ENCODE measurements around the gene ZDHHC4. TPM values are rescaled to one million over a fixed set of nuclear protein-coding genes. Genes with fewer than 3 reads are reported as not detected.

ZDHHC4 gene
- total and polyA plus RNA-seq, 2 donors from 2014 or later = 62.4 to 84.1 TPM

DNA sequence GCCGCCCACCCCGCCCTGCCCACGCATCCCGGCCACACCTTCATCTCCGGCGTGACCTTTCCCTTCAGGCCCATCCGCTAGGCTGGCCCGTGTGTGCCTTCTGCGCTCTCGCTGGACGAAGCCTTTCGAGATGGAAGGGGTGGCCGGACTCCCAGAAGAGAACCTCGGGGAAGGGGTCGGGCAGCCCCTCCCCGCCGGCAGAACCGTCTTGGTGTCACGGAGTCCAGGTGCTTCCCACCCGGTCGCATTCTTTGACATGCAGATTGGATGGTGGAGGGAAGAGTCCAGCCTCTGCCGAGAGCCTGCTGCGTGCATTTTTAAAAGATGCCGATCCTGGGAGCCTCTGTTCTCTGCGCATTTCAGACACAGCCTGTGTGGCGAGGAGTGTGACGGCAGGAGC is 30.8 kb downstream of the ZDHHC4 start:
- Histone ChIP-seq H3K4me3 (ENCODE audit: low read length in 3 of 3) (no peak overlapping the region), H3K4me1 (ENCODE audit: control insufficient read depth in 2 of 3, insufficient read depth in 2 of 3, low read depth in 1 of 3, low read length in 3 of 3) (no peaks in the 10 kb centered on the region), H3K9ac (ENCODE audit: low read length in 3 of 3) (no peak overlapping the region), H3K27me3 (ENCODE audit: control insufficient read depth, insufficient read depth, low read length) (no peaks in the 10 kb centered on the region), H3K9me3 (ENCODE audit: control insufficient read depth in 2 of 3, insufficient read depth in 1 of 3, low read length in 3 of 3) (no peaks in the 10 kb centered on the region), H3K27ac (ENCODE audit: low read depth in 2 of 2, low read length in 2 of 2) (no peak overlapping the region), H3K36me3 (ENCODE audit: control insufficient read depth in 2 of 3, insufficient read depth in 3 of 3, low read length in 3 of 3) (no peaks in the 10 kb centered on the region)
- no peak for DNase-seq
- TF ChIP-seq, protein P1, sequence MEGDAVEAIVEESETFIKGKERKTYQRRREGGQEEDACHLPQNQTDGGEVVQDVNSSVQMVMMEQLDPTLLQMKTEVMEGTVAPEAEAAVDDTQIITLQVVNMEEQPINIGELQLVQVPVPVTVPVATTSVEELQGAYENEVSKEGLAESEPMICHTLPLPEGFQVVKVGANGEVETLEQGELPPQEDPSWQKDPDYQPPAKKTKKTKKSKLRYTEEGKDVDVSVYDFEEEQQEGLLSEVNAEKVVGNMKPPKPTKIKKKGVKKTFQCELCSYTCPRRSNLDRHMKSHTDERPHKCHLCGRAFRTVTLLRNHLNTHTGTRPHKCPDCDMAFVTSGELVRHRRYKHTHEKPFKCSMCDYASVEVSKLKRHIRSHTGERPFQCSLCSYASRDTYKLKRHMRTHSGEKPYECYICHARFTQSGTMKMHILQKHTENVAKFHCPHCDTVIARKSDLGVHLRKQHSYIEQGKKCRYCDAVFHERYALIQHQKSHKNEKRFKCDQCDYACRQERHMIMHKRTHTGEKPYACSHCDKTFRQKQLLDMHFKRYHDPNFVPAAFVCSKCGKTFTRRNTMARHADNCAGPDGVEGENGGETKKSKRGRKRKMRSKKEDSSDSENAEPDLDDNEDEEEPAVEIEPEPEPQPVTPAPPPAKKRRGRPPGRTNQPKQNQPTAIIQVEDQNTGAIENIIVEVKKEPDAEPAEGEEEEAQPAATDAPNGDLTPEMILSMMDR (IDR thresholded peaks at IDR 0.05; ENCODE audit: borderline replicate concordance, extremely low read depth, insufficient read depth) = no peak
- no peak for FAIRE-seq
- intact Hi-C loops (cut with DNase I) = no loop called here

DNA sequence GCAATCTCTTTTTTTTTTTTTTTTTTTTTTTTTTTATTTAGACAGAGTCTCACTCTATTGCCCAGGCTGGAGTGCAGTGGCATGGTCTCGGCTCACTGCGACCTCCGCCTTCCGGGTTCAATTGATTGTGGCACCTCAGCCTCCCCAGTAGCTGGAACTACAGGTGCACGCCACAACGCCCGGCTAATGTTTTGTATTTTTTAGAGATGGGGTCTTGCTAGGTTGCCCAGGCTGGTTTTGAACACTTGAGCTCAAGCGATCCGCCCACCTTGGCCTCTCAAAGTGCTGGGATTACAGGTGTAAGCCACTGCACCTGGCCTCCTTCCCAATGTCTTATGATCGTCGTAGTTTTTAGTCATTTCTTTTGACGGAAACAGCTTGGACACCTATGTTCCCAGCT is 31.5 kb downstream of the ZDHHC4 start:
- no peak overlapping the region for H3K4me3 ChIP-seq (ENCODE audit: low read length in 3 of 3)
- H3K9me3 ChIP-seq (ENCODE audit: control insufficient read depth in 2 of 3, insufficient read depth in 1 of 3, low read length in 3 of 3) = no peaks in the 10 kb centered on the region
- no peak for FAIRE-seq
- H3K27me3 ChIP-seq (ENCODE audit: control insufficient read depth, insufficient read depth, low read length) = no peaks in the 10 kb centered on the region
- H3K9ac ChIP-seq (ENCODE audit: low read length in 3 of 3) = no peak overlapping the region
- no peaks in the 10 kb centered on the region for H3K36me3 ChIP-seq (ENCODE audit: control insufficient read depth in 2 of 3, insufficient read depth in 3 of 3, low read length in 3 of 3)
- H3K27ac ChIP-seq (ENCODE audit: low read depth in 2 of 2, low read length in 2 of 2) = no peak overlapping the region
- H3K4me1 ChIP-seq (ENCODE audit: control insufficient read depth in 2 of 3, insufficient read depth in 2 of 3, low read depth in 1 of 3, low read length in 3 of 3) = no peaks in the 10 kb centered on the region
- TF ChIP-seq, protein P1 (IDR thresholded peaks at IDR 0.05; ENCODE audit: borderline replicate concordance, extremely low read depth, insufficient read depth) = no peak
- no peak for DNase-seq
- intact Hi-C loops (cut with DNase I) = no loop called here

DNA sequence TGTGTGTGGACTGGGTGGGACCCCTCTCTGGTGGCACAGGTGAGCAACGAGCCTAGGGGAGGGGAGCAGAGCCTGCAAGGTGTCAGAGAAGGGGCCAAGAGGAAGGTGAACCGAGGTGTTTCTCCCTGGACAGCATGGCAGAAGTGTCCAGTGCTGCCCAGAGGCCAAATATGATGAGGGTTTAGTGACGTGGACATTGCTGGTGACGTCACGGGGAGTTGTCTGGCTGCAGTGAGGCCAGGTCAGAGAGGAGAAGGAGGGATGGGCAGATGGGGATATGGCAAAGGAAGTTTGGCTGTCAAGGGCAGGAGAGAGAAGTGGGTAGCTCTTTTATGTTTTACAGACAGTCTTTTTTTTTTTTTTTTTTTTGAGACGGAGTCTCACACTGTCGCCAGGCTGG is 35.6 kb downstream of the ZDHHC4 start:
- TF ChIP-seq, protein P1 (IDR thresholded peaks at IDR 0.05; ENCODE audit: borderline replicate concordance, extremely low read depth, insufficient read depth) = no peak

DNA sequence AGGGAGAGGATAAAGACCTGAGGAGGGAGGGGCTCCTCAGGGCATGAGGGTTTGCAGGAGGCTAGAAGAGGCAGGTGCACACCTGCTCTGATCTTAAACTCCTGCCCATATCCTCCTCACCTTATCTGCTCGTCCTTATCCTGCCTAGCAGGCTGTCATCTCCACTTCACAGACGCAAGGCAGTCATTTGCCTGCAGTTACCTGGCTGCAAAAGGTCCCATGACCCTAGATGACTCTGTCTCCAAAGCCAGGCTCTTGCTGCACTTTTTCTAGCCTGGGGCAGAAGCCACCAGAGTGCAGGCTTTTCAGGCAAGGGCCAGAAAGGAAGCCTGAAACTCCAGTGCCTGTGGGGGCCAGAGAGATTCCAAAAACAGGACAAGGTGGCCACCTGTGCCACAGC is 36.5 kb downstream of the ZDHHC4 start:
- H3K4me1 ChIP-seq (ENCODE audit: control insufficient read depth in 2 of 3, insufficient read depth in 2 of 3, low read depth in 1 of 3, low read length in 3 of 3) = peaks cover 0 to 3% (median 0%) of the 10 kb centered on the region in 3 donors
- FAIRE-seq (no peak), DNase-seq (no peak)
- intact Hi-C loops (cut with DNase I) = no loop called here
- H3K4me3 ChIP-seq (ENCODE audit: low read length in 3 of 3) = no peak overlapping the region
- TF ChIP-seq, protein P1 (IDR thresholded peaks at IDR 0.05; ENCODE audit: borderline replicate concordance, extremely low read depth, insufficient read depth) = no peak
- no peak overlapping the region for H3K9ac ChIP-seq (ENCODE audit: low read length in 3 of 3)
- no peaks in the 10 kb centered on the region for H3K36me3 ChIP-seq (ENCODE audit: control insufficient read depth in 2 of 3, insufficient read depth in 3 of 3, low read length in 3 of 3)
- no peaks in the 10 kb centered on the region for H3K27me3 ChIP-seq (ENCODE audit: control insufficient read depth, insufficient read depth, low read length)
- no peaks in the 10 kb centered on the region for H3K9me3 ChIP-seq (ENCODE audit: control insufficient read depth in 2 of 3, insufficient read depth in 1 of 3, low read length in 3 of 3)
- H3K27ac ChIP-seq (ENCODE audit: low read depth in 2 of 2, low read length in 2 of 2) = no peak overlapping the region

More for the DNA sequence above, 35.6 kb downstream of the ZDHHC4 start:
- Histone ChIP-seq H3K9ac (ENCODE audit: low read length in 3 of 3) (no peak overlapping the region), H3K27me3 (ENCODE audit: control insufficient read depth, insufficient read depth, low read length) (no peaks in the 10 kb centered on the region), H3K36me3 (ENCODE audit: control insufficient read depth in 2 of 3, insufficient read depth in 3 of 3, low read length in 3 of 3) (no peaks in the 10 kb centered on the region), H3K9me3 (ENCODE audit: control insufficient read depth in 2 of 3, insufficient read depth in 1 of 3, low read length in 3 of 3) (no peaks in the 10 kb centered on the region), H3K4me3 (ENCODE audit: low read length in 3 of 3) (no peak overlapping the region), H3K27ac (ENCODE audit: low read depth in 2 of 2, low read length in 2 of 2) (no peak overlapping the region), H3K4me1 (ENCODE audit: control insufficient read depth in 2 of 3, insufficient read depth in 2 of 3, low read depth in 1 of 3, low read length in 3 of 3) (peaks cover 0 to 3% (median 0%) of the 10 kb centered on the region in 3 donors)
- FAIRE-seq (no peak), DNase-seq (no peak)
- intact Hi-C loops (cut with DNase I) = no loop called here

All from kidney (tissue), 14 donors.